Stimulated activated CD8-positive, alpha-beta memory T cell treated with anti-CD3 and anti-CD28 coated beads, Interleukin-15, amount 100 ng/mL, for 4 hours (primary cell): ENCODE measurements around the gene STH.

Experiments used
- DNase-seq, 2 donors: peaks; one replicate each; pipeline ENCODE4 v3.0.0-alpha.2; 2020; ENCODE audit warnings: low read depth in 2 of 2

STH gene

GRCh38 chr17:46026166-46027047 is 27.4 kb downstream of the STH start:
- no peak for DNase-seq

DNA sequence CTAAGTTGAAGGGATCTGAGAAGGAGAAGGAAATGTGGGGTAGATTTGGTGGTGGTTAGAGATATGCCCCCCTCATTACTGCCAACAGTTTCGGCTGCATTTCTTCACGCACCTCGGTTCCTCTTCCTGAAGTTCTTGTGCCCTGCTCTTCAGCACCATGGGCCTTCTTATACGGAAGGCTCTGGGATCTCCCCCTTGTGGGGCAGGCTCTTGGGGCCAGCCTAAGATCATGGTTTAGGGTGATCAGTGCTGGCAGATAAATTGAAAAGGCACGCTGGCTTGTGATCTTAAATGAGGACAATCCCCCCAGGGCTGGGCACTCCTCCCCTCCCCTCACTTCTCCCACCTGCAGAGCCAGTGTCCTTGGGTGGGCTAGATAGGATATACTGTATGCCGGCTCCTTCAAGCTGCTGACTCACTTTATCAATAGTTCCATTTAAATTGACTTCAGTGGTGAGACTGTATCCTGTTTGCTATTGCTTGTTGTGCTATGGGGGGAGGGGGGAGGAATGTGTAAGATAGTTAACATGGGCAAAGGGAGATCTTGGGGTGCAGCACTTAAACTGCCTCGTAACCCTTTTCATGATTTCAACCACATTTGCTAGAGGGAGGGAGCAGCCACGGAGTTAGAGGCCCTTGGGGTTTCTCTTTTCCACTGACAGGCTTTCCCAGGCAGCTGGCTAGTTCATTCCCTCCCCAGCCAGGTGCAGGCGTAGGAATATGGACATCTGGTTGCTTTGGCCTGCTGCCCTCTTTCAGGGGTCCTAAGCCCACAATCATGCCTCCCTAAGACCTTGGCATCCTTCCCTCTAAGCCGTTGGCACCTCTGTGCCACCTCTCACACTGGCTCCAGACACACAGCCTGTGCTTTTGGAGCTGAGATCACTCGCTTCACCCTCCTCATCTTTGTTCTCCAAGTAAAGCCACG is 28.3 kb downstream of the STH start:
- no peak for DNase-seq

DNA sequence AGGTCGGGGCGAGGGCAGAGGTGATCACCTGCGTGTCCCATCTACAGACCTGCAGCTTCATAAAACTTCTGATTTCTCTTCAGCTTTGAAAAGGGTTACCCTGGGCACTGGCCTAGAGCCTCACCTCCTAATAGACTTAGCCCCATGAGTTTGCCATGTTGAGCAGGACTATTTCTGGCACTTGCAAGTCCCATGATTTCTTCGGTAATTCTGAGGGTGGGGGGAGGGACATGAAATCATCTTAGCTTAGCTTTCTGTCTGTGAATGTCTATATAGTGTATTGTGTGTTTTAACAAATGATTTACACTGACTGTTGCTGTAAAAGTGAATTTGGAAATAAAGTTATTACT is 28.9 kb downstream of the STH start:
- DNase-seq: no peak

DNA sequence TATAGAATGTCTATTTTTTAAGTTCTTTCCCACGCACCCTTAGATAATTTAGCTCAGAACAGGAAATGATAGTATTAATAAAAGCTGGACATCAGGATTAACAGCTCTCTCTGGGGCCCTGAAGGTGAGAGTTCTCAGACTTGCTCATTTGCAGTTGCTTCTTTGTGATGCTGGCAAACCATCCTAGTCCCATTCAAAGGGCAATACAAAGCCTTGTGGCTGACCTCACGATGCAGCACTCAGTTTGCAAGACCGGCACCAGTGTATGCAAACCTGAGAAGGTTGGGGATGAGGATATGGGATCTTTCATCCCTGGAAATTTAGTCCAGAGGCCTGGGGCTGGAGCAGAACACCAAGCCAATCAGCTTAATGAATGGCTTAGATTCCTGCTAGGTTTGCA is 29.3 kb downstream of the STH start:
- DNase-seq: no peak

DNA sequence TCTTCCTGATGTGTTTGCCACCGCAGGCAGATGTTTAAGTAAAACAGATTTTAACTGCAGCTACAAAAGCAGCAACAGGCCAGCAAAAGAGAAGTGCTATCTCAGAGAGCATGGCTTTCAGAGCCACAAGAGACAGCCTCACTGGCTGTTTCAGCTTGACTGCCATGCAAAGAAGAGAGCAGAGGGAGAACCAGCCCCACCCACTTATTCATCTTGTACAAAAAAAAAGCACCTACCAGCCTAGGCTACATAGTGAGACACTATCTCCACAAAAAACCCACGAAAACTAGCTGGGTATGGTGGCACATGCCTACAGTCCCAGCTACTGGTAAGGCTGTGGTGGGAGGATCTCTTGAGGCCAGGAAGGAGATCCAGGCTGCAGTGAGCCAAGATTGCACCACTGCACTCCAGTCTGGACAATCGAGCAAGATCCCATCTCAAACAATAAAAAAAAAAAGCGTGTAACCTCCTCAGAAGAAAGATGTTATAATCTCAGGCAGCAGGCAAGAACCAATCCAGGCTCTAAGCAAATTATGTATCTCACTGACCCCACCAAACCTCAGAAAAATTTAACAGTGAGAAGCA is 30.0 kb downstream of the STH start:
- no peak for DNase-seq

GRCh38 chr17:46029627-46030026 is 30.6 kb downstream of the STH start:
- no peak for DNase-seq

- no peak for DNase-seq
These were observed 31.7 kb downstream of the STH start for GRCh38 chr17:46030752-46031151.

GRCh38 chr17:46031440-46031839 is 32.4 kb downstream of the STH start:
- DNase-seq: no peak

DNA sequence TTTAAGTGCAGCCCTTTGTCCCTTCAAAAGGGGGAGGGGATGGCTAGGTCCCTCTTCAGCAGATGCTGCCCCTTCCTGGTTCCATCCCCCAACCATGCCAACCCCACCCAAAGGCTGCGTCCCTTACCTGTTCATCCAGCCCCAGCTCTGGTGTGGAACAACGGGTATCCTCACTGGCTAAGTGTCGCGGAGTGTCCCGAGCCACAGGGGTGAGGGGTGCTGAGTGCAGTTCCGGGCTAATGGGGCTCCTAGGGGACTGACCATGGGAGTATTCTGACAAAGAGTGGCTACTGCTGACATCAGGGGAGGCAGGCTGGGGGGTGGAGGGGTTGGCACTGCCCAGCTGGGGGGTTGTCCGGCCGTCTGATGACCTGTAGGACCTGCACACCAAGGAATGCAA is 32.9 kb downstream of the STH start:
- DNase-seq: no peak

DNA sequence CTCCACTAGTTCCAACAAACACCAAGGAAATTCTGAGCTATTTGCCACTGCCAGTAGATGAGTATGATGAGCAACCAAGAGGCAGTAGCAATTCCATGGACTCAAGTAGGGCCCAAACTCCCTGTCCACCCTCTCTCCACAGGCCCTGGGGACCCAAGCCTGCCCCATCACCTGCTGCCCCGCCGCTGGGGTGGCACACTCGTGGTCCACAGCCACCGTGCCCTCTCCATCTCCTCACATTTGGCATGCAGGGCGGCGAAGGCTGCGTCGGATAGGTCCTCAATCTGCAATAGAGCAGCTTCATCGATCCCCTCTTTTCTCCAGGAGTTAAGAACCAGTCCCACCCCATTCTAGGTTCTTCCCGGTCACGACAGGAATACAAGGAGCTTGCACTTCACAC is 33.9 kb downstream of the STH start:
- no peak for DNase-seq

- DNase-seq: no peak
These were observed 34.3 kb downstream of the STH start for GRCh38 chr17:46033392-46033791.

- DNase-seq: no peak
These were observed 36.2 kb downstream of the STH start for GRCh38 chr17:46035112-46035818.

- DNase-seq: no peak
These were observed 37.4 kb downstream of the STH start for GRCh38 chr17:46036491-46036890.

DNA sequence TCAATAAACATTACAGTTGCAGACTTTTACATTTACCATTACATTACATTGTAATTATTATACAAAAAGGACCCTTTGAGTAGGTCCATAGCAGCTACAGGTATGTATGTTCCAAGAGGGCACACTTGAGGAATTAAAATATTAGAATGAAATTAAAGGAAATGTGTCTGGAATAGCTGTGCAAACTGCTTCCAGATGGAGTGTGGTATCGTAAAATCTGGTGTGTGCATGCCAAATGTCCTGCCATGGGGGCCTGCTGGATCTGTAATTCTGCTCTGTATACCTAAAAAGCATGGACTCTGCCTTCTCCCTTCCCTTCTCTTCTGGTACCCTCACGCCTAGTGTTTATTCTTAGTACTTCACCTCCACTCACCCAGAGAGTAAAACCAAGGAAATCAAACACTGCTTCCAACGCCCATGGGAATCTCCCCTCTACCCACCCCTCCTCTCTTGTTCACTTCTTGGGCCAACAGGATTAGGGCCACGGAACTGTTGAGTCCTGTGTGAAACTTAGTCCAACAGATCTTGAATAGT is 38.7 kb downstream of the STH start:
- DNase-seq: no peak

- DNase-seq: no peak
These were observed 39.4 kb downstream of the STH start for GRCh38 chr17:46038414-46038813.

- DNase-seq: no peak
These were observed 39.9 kb downstream of the STH start for GRCh38 chr17:46038937-46039336.

DNA sequence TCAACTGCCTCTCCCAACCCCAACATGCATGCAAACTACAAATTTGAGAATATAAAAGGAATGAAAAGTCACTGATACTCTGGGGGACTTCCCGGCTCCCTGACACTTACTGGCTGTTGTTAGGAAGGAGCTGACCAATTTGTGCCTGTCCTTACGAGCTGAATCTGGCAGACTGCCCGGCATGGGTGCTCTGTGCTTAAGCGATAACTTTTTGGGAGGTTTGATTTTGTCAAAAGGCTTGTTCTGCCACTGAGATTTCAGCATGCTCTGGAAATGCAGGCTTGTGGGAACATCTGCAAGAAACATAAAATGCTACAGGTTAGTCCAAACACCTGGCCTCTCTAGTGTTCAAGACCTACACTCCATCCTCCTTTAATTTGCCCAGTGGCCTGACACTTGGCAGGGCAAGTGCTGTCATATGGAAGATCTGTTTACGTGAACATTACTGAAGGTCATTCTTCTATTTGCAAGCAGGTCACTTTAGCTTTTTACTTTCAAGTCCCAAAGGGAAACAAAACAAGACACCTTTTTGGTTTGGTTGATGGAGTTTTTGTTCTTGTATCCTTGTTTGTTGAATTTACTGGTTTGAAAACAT is 40.6 kb downstream of the STH start:
- no peak for DNase-seq

DNA sequence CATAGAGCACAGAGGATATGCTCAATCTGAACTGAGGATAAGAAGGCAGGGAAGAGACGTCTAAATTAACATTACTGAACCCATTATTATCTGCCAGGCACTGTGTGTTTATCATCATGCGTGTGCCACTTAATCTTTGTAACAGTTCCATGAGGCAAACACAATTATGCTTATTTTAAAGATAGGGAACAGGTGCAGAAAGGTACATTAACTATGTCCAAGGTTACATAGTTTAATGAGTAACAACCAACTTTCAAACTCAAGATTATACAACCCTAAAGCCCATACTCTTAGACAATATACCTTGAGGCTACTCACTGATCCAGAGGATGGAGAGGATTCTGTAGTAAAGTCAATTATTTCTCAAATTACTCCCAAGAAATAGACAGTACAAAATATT is 43.2 kb downstream of the STH start:
- DNase-seq: no peak

DNA sequence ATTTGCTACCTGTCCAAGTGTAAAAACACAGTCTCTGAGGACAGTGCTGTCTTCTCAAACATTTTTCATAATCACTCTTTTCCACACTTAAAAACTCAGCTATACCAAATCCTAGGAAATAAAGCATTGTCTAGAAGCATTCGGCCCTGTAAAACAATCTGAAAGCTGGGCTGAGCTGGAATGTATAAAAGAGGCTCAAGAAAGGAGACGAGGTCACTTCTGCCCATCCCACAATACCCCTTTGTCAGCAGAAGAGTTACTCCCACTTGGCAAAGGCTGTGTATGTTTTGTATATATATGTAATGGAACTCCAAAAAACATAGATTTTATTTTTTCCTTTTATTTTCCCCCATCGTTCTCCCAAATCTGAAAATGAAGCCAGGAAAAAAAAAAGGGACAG is 43.9 kb downstream of the STH start:
- no peak for DNase-seq

DNA sequence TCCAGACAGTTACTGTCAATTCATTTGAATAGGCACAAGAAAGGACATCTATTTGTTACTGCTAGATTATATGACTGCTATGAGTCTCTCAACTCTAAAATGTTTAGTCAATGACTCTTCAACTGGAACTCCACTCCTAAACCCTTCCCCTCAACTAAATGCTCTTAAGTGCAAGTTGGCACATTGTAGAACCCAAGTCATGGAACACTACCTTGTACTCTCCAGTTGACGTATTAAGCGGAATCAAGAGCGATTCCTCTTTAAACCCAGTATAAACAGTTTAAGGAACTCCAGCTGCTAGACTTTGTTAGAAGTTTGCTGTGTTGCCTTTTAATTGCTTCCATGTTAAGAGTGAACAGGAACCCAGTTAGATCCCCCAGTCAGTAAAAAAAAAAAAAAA is 44.6 kb downstream of the STH start:
- no peak for DNase-seq

DNA sequence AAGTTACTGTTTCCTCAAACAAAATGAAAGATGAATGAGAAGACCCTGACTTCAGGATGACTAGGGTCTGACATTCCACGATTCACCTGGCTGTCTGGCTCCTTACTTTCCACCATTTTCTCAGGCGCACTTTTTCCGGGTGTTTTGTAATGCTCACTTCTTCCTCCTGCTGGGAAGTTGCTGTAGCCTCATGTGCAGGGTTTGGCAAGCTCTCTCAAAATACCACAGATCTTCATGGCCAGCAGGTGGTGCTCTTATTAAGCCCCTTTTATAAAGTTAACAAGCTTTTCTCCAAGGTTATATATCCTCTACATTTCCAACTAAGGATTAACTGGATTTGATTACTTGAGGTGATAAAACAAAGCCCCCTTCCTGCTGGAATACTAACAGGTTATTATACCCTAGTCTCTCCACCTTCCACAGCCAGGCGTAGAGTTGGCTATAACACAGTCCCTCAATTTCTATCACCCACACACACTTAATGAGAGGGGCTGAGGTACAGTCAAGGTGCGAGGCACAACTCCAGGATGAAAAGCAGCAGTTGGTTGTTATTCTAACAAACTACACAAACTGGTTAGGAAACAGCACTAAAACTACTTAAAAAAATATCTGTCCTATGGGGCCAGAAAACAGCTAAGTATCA is 45.4 kb downstream of the STH start:
- peak in 1 of 2 donors; percentile 34 for DNase-seq
